Dendritic cell treated with granulocyte-macrophage colony-stimulating factor and Interleukin-4, amounts not matched to agents 40 ng/mL and 50 ng/mL, for 4 days (primary cell): ENCODE data around the gene CD248.
A peak's percentile ranks its signal among the peaks of the same experiment; 100 is the strongest.

Experiments
- H3K27ac Mint-ChIP-seq: one replicate; pipeline ENCODE4 v1.8.0; 2022; ENCODE audit warnings: mild to moderate bottlenecking, mixed read lengths
- H3K27me3 Mint-ChIP-seq: one replicate; pipeline ENCODE4 v1.8.0; 2022; ENCODE audit warnings: mild to moderate bottlenecking, mixed read lengths
- H3K36me3 Mint-ChIP-seq: one replicate; pipeline ENCODE4 v1.8.0; 2022; ENCODE audit warnings: low read depth, mixed read lengths
- H3K4me1 Mint-ChIP-seq: one replicate; pipeline ENCODE4 v1.8.0; 2022; ENCODE audit warnings: low read depth, mixed read lengths
- H3K4me3 Mint-ChIP-seq: one replicate; pipeline ENCODE4 v1.8.0; 2022; ENCODE audit warnings: mild to moderate bottlenecking, moderate library complexity, mixed read lengths
- H3K9me3 Mint-ChIP-seq: one replicate; pipeline ENCODE4 v1.8.0; 2022; ENCODE audit warnings: mixed read lengths
- intact Hi-C: fragments of 100-400 bp; cut with micrococcal nuclease; formaldehyde crosslinking; loops from one replicate; pipeline ENCODE4 v1.15.0; 2022

Gene CD248

DNA sequence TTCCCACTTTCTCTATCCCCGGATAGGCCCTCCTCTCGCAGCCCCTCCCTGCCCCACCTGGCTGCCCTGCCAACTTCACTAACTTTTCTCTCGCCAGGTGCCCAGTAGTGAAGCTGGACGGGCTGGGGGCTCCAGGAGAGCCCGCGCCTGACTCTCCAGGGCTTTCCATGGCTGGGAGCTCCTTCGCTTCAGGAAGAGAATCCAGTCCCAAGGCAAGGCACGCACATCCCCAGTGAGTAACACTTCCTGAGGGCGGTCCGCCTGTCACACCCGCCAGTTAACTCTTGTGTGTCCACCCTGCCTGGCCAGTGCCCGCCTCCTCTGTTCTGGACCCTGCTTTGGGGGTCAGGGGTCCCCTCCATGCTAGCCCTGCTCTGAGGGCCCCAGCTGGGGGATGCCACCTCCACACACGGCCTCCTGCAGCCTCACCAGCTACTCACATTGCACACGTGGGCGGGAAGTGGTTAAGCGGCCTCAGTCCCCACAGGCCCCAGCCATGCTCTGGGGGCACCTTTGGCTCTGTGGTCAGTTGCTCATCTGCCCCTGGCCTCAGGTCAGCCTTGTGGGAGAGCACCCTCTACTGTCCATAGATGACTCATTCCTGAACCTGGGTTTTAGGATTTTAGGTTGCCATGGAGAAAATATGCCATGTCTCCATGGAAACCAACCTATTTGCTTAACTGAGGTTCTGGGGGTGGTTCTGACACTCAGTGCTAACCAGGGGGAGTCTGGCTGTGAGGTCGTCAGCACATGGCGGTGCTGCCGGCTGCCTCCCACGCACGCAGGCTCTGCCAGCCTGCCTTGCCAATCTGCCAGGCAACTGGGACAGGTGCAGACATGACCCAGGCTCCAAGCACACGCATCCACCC is 19.6 kb upstream of the CD248 start, which contains the start of gene RIN1:
RIN1 (minus strand) TSS at position 201 of the 869 bp plus-strand sequence; CDS start at position 169, 32 bp downstream.
- Mint-ChIP-seq H3K4me3 (peak within 1 kb of the TSS; percentile 95), H3K4me1 (peaks cover 35% of the 10 kb centered on the region), H3K27ac (peak within 1 kb of the TSS; percentile 89), H3K36me3 (peaks cover 88% of the 10 kb centered on the region), H3K27me3 (no peaks in the 10 kb centered on the region), H3K9me3 (no peaks in the 10 kb centered on the region)
- intact Hi-C loops = no loop called here

DNA sequence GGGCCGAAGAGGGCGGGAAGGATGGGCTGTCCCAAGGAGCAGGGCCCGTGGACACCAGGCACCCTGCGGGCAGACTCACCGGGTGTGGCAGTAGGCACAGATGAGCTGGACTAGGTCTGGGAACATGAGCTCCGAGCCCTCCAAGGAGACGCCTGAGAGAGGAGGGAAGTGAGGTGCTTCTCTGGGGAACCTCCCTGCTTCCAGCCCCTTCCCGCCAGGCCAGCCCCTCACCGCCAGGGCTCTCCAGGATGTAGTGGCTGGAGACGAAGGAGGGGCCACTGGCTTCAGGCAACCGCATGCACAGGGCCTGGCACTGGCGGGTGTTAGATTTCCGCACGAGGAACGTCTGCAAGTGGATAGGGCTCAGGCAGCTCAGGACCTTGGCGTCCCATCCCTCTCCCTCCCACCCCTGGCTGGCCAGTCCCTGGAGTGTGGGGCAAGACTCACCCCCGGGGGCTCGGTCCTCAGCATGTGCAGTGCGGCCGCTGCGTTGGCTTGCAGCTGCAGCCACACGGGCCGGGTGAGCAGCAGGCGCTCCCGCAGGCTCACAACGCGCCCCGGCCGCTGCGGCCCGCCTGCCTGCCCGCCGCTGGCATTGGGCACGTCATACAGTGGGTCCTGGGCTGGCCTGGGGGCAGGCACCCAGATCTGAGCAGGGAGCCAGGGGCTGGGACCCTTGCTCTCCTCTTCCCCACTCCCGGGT is 18.8 kb upstream of the CD248 start:
- H3K4me3 Mint-ChIP-seq = peak overlapping the region; percentile 95
- H3K27me3 Mint-ChIP-seq = no peaks in the 10 kb centered on the region
- H3K36me3 Mint-ChIP-seq = peaks cover 81% of the 10 kb centered on the region
- H3K4me1 Mint-ChIP-seq = peaks cover 35% of the 10 kb centered on the region
- intact Hi-C loops = no loop called here
- no peaks in the 10 kb centered on the region for H3K9me3 Mint-ChIP-seq
- H3K27ac Mint-ChIP-seq = peak overlapping the region; percentile 89

DNA sequence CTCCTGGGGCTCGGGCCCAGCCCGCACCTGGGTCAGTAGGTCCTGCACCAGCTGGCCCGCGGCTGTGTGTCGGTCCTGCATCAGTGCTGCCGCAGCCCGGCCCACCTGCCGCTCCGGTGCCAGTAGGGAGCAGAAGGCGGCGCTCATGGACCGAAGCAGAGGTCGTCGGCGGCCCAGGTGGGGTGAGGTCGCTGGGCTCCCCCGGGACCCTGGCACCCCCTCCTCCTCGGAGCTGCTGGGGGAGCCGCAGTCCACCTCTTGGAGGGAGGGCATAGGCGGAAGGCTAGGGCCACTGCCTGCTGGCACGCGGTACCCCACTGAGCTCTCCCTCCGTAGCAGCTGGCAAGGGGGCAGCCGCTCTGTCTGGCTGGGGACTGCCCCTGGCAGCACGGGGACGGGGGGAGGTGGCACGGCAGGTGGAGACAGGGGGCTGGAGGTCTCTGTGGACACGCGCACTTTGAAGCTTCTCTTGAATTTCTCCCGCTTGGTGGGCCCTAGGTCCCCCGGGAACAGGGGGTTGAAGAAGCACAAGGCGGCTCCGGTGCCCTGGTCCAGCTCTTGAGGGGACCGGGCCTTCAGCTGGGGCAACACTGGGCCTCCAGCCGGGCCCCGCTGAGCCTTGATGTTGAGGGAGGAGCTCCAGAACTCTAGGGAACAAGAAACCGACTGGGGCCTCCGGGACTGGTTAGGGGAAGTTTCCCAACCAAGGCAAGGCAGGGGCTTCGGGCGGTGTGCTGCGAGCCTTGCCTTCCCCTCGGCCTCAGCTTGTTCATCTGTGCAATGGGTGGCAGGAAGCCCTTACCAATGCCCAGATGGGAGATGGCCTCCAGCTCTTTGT is 18.0 kb upstream of the CD248 start:
- Mint-ChIP-seq H3K4me1 (peaks cover 35% of the 10 kb centered on the region), H3K9me3 (no peaks in the 10 kb centered on the region), H3K27ac (peak overlapping the region; percentile 89), H3K4me3 (peak overlapping the region; percentile 95), H3K36me3 (peaks cover 72% of the 10 kb centered on the region), H3K27me3 (peaks cover 3% of the 10 kb centered on the region)
- intact Hi-C loops = no loop called here

DNA sequence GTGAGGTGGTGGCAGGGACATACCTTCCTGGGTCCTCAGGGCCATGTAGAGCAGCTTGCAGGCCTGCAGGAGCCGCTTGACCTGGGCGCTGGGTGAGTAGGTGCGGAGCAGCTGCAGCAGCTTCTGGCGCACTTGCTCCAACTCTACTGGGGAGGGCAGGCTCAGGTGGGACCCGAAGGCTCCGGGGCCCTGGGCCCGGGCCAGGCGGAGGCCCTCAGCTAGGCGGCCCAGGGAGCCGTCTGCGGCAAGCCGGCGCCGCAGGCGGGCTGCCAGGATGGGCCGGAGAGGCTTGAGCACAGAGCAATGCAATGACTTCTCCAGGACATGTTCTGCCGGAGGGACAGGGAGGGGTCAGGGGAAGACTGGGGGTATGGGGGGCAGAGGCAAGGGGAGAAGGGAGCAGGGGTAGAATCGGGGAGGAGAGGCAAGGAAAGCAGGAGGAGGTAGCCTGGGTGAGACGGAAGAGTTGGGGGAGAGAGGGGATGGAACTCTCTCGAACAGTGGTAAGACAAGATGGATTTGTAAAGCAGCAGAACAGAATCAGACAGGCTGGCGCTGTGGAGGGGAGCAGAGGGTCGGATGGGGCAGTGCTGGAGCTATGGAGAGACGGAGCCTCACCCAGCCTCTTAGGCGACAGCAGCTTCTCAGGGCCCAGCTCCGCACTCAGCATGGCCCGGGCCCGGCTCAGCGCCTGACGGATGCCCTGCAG is 17.2 kb upstream of the CD248 start:
- peaks cover 3% of the 10 kb centered on the region for H3K27me3 Mint-ChIP-seq
- H3K4me1 Mint-ChIP-seq = peaks cover 35% of the 10 kb centered on the region
- H3K27ac Mint-ChIP-seq = no peak overlapping the region
- intact Hi-C loops = no loop called here
- peaks cover 64% of the 10 kb centered on the region for H3K36me3 Mint-ChIP-seq
- no peak overlapping the region for H3K4me3 Mint-ChIP-seq
- no peaks in the 10 kb centered on the region for H3K9me3 Mint-ChIP-seq

DNA sequence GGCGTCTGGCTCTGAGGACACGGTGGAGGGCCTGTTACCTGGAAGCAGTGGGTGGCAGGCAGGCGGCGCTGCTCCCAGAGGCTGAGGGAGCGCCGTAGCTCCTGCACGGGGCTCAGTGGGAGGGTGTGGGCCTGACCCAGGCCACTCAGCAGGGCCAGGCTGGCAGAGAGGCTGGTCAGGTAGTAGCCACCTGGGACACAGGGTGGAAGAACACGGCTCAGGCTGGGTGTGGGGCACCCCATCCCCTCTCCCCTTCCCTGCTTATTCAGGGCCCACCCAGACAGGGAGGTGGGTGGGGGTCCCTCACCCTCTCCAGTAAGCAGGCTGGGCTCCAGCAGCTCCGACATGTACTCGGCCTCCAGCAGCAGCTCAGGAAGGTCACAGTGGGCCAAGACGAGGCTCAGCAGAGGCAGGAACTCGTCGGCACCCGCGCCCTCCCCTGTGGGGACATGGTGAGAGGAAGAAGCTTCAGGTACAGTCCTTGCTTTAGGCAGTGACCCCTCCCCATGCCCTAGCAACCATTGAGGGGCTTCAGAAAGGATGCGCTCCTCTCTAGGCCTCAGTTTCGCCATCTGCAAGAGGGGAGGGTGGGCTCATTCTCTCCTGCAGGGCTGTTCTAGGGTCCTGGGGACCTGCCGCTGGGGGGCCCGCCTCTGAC is 16.5 kb upstream of the CD248 start:
- no peak overlapping the region for H3K27ac Mint-ChIP-seq
- H3K36me3 Mint-ChIP-seq = peaks cover 57% of the 10 kb centered on the region
- no peak overlapping the region for H3K4me3 Mint-ChIP-seq
- peaks cover 3% of the 10 kb centered on the region for H3K27me3 Mint-ChIP-seq
- H3K9me3 Mint-ChIP-seq = no peaks in the 10 kb centered on the region
- peaks cover 41% of the 10 kb centered on the region for H3K4me1 Mint-ChIP-seq
- intact Hi-C loops = no loop called here

DNA sequence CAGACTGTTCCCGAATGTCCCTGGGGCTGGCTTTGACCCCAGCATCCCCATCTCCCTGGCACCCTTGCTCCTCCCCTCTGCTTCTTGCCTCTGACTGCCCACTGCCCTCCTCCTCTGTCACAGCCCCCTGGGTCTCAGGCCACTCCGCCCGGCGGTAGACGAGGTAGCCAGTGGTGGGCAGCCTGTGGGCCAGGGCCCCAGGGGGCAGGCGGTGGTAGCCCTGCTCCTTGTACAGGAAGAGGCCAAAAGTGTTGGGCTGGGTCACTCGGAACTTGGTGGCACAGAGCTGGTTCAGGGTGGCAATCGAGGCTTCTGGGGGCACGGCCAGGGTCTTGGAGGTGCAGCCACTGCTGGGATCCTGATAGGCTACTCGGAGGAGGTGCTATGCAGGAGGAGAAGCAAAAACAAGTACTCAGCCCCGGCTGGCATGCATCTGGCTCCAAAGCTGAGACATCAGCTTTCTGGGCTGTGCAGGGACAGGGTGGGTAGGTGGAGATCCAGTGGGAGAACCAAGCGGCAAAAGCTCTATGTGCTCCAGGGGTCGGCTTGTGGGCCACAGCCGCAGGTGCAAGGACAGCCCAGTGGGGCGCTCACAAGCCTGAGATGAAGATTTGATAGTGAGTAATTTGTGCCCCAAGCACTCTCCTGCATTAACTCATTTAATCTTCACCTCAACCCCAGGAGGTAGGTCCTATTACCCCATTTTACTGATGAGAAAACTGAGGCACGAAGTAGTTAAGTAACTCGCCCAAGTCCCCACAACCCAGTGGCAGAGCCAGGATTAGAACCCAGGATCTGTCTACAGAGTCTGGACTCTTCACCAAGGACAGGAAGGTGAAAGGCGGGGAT is 15.8 kb upstream of the CD248 start:
- Mint-ChIP-seq H3K27ac (peak overlapping the region; percentile 30), H3K36me3 (peaks cover 50% of the 10 kb centered on the region), H3K27me3 (peaks cover 3% of the 10 kb centered on the region), H3K4me1 (peaks cover 42% of the 10 kb centered on the region), H3K4me3 (no peak overlapping the region), H3K9me3 (no peaks in the 10 kb centered on the region)
- intact Hi-C loops = no loop called here

DNA sequence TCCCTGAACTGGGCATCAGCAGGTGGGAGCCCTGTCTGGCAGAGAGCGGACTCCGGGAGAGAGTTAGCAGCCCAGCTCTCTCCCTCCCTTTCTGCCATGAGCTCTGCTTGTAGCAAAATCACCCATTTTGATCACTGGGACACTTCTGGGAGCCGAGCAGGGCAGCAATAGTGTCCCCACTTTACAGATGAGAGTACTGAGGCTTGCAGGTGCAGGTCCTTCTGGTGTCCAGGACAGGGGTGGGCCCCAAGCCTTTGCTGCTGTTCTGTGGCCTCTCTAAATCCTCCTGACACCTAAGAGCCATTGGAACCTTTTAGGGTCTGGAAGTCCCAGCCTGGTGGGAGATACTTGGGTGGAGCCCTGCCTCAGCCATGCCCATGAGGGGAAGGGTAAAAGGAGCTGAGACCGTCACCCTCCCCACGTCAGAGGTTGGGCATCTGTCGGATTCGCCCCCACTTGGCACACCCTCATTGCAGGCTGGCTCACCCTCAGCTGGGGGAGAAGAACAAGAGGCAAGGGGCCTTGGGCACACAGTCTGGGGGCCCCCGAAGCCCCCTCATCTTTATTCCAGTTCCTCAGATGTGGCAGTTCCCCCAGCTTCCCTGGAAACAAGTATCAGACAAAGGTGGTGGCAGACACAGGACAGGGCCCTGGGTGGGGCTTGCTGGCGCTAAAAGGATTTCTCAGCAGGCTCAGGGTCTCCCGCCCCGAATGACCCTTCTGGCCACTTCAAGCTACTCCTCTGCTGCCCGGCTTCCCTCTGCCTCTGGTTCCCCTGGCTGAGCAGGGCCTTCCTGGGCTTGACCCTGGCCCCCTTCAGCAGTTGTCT is 14.9 kb upstream of the CD248 start:
- peaks cover 41% of the 10 kb centered on the region for H3K36me3 Mint-ChIP-seq
- no peaks in the 10 kb centered on the region for H3K9me3 Mint-ChIP-seq
- peaks cover 3% of the 10 kb centered on the region for H3K27me3 Mint-ChIP-seq
- H3K4me3 Mint-ChIP-seq = no peak overlapping the region
- intact Hi-C loops = no loop called here
- H3K4me1 Mint-ChIP-seq = peaks cover 33% of the 10 kb centered on the region
- no peak overlapping the region for H3K27ac Mint-ChIP-seq

DNA sequence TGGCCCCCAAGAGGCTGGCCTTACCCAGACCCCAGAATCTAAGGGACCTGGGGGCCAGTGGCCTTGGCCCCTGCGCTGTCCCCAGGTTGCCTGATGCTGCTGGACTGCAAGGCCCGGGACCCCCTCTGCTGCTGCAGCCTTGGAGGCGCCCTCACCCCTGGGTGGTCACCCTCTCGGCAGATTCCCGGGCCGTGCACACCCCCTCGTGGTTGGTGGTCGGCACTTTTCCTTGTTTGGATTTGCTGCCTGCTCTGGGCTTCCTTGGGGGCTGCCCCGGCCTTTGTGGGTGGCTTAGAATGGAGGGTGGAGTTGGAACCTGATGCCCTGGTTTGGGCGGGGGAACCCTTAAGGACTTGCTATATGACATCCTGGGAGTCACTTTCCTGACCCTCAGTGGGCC is 14.1 kb upstream of the CD248 start:
- intact Hi-C loops = no loop called here
- Mint-ChIP-seq H3K27me3 (peaks cover 5% of the 10 kb centered on the region), H3K4me1 (peaks cover 27% of the 10 kb centered on the region), H3K27ac (no peak overlapping the region), H3K36me3 (peaks cover 36% of the 10 kb centered on the region), H3K4me3 (no peak overlapping the region), H3K9me3 (no peaks in the 10 kb centered on the region)

DNA sequence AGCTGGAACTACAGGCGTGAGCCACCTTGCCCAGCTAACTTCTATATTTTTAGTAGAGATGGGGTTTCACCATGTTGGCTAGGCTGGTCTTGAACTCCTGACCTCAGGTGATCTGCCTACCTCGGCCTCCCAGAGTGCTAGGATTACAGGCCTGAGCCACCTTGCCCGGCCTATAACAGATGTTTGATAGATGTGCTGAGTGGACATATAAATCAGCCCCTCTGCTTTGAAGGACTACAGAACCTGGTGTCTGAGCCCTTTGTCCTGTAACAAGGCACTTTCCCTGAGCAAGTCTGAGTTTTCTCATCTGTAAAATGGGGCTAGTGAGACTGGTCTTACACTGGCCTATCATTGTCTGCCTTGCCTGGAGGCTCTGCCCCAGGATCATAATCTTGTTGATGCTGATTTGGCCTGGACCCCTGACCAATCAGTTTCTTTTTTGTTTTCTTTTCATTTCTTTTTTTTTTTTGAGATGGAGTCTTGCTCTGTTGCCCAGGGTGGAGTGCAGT is 12.4 kb upstream of the CD248 start:
- H3K9me3 Mint-ChIP-seq = no peaks in the 10 kb centered on the region
- H3K4me1 Mint-ChIP-seq = peaks cover 16% of the 10 kb centered on the region
- peaks cover 5% of the 10 kb centered on the region for H3K27me3 Mint-ChIP-seq
- H3K4me3 Mint-ChIP-seq = no peak overlapping the region
- intact Hi-C loops = no loop called here
- H3K27ac Mint-ChIP-seq = no peak overlapping the region
- peaks cover 27% of the 10 kb centered on the region for H3K36me3 Mint-ChIP-seq

DNA sequence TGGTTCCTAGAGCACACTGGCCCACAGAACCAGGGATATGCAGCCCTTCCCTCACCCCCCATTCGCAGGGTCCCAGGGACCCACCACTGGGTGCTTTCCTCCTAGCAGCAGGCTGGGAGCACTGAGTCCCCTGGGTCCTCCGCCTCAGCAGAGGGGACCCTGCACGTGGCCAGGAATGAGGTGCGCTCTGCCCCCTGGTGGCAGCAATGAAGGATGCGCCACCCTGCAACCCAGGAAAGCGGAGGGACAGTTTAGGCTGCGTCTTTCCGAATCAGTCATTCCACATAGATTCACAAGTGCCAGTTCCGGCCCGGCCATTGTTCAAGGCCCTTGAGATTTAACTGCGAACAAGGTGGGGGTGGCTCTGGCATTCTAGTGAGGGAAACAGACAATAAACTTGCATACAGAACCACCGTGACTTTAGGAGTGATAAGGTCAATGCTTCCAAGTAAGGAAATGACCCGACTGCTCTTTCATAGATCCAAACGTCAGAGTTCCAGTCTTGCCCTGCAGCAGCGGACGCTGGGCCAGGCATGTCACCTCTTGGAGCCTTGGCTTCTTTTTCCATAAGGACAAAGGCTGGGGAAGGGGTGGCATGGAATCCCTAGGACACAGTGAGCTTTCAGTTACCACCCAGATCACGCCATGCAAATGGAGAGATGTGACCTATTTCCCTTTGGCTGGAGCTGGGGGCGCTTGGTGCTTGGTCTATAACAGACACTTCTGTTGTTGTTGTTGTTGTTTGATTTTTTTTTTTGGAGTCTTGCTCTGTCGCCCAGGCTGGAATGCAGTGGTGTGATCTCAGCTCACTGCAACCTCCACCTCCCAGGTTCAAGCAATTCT is 11.7 kb upstream of the CD248 start:
- H3K27me3 Mint-ChIP-seq = peaks cover 5% of the 10 kb centered on the region
- peak overlapping the region; percentile 30 for H3K27ac Mint-ChIP-seq
- intact Hi-C loops = loop anchor here (1.0 kb wide), 1 partner anchor 17 kb away; no protein-coding TSS in a partner anchor
- peaks cover 13% of the 10 kb centered on the region for H3K4me1 Mint-ChIP-seq
- no peaks in the 10 kb centered on the region for H3K9me3 Mint-ChIP-seq
- no peak overlapping the region for H3K4me3 Mint-ChIP-seq
- peaks cover 20% of the 10 kb centered on the region for H3K36me3 Mint-ChIP-seq

DNA sequence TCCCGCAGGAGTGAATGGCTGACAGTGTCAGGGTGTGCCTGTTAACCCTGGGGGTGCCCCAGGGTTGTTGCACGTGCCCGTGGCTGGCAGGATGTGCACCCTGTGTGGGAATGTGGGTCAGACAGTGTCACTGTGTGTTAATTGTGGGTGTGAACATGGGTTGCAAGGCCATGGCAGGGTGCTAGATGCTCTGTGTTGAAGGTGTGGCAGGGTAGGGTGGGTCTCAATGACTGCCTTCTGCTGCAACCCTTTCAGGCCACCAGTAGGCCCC is 11.1 kb upstream of the CD248 start:
- Mint-ChIP-seq H3K27me3 (peaks cover 5% of the 10 kb centered on the region), H3K4me1 (peaks cover 13% of the 10 kb centered on the region), H3K27ac (no peak overlapping the region), H3K9me3 (no peaks in the 10 kb centered on the region), H3K36me3 (peaks cover 15% of the 10 kb centered on the region), H3K4me3 (no peak overlapping the region)
- intact Hi-C loops = loop anchor here (1.0 kb wide), 1 partner anchor 17 kb away; no protein-coding TSS in a partner anchor
